NCI-H226 (cell line): ENCODE data around the gene CELF2.

ENCODE experiments used
- DNase-seq: peaks from one replicate; pipeline ENCODE4 v3.0.0-alpha.2; 2015

CELF2 gene

GRCh38 chr10:11307937-11308336 is 290.3 kb downstream of the CELF2 start:
- no peak for DNase-seq

- no peak for DNase-seq
Observed at GRCh38 chr10:11311027-11311426, 293.4 kb downstream of the CELF2 start.

- no peak for DNase-seq
Observed at GRCh38 chr10:11313463-11313862, 295.8 kb downstream of the CELF2 start.

GRCh38 chr10:11317936-11318670 is 300.4 kb downstream of the CELF2 start:
- no peak for DNase-seq

- DNase-seq = no peak
Observed at GRCh38 chr10:11318826-11319598, 301.3 kb downstream of the CELF2 start.

GRCh38 chr10:11319990-11320602 is 302.4 kb downstream of the CELF2 start:
- no peak for DNase-seq

GRCh38 chr10:11320809-11321520 is 303.3 kb downstream of the CELF2 start:
- DNase-seq = no peak

GRCh38 chr10:11322698-11323097 is 305.0 kb downstream of the CELF2 start:
- no peak for DNase-seq

- DNase-seq = no peak
Observed at GRCh38 chr10:11324761-11325321, 307.2 kb downstream of the CELF2 start.

- DNase-seq = peak; percentile 15
Observed at GRCh38 chr10:11325817-11326216, 308.1 kb downstream of the CELF2 start.

GRCh38 chr10:11326241-11326640 is 308.6 kb downstream of the CELF2 start:
- no peak for DNase-seq

- no peak for DNase-seq
Observed at GRCh38 chr10:11326913-11327616, 309.4 kb downstream of the CELF2 start.

- no peak for DNase-seq
Observed at GRCh38 chr10:11328264-11329061, 310.8 kb downstream of the CELF2 start.

GRCh38 chr10:11329062-11329673 is 311.5 kb downstream of the CELF2 start:
- DNase-seq = no peak

GRCh38 chr10:11330383-11331045 is 312.8 kb downstream of the CELF2 start:
- no peak for DNase-seq

GRCh38 chr10:11331046-11331577 is 313.4 kb downstream of the CELF2 start:
- no peak for DNase-seq

GRCh38 chr10:11331726-11332125 is 314.1 kb downstream of the CELF2 start:
- DNase-seq = no peak

GRCh38 chr10:11332846-11333245 is 315.2 kb downstream of the CELF2 start:
- no peak for DNase-seq

- no peak for DNase-seq
Observed at GRCh38 chr10:11334436-11334835, 316.8 kb downstream of the CELF2 start.

GRCh38 chr10:11335167-11335652 is 317.5 kb downstream of the CELF2 start:
- no peak for DNase-seq
